ENCODE measurements around the gene SEMG1.

DNA sequence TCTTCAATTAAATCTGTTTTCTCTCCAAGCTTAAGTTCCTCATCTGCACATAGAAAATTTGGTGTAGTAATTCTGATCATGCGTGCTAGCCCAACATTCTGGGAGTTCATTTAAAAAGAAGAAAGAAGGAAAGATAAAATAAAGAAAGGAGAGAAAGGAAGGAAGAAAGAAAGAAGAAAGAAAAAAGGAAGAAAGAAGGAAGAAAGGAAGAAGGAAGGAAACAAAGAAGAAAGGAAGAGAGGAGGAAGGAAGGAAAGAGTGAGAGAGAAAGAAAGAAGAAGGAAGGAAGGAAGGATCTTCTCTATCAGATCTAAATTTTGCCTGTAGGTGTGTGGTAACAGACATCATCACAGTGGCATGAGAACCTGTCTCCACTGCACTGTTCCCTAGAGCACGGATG, 31.3 kb downstream of the SEMG1 start:
- TF ChIP-seq CTCF (conservative IDR thresholded peaks at IDR 0.05; ENCODE audit: low read length) (no peak), EZH2phosphoT487 (IDR thresholded peaks at IDR 0.05; ENCODE audit: borderline replicate concordance) (no peak)
